Neural cell (in vitro differentiated cells): ENCODE data around the gene RAD9A. TPM values are rescaled to one million over a fixed set of nuclear protein-coding genes. Genes with fewer than 3 reads are reported as not detected.

Experiments used
- H2AFZ ChIP-seq: fragments of 200-600, 300-800 bp; sonication (generic), shearing (Covaris generic); 2 replicates; pipeline ENCODE4 v1.6.0; 2014; ENCODE audit warnings: low read depth, mild to moderate bottlenecking, antibody characterized with exemption, low read length, moderate library complexity
- H3F3A ChIP-seq: fragments of 200-600 bp; shearing (Covaris generic); 2 replicates; pipeline ENCODE4 v1.6.1; 2016; ENCODE audit warnings: mild to moderate bottlenecking, moderate library complexity, mixed read lengths, antibody characterized with exemption, low read length; ENCODE audit not compliant: insufficient read depth, poor library complexity, severe bottlenecking
- H3K27ac ChIP-seq: fragments of 200-600, 300-800 bp; sonication (generic), shearing (Covaris generic); 2 replicates; pipeline ENCODE4 v1.5.1; 2014; ENCODE audit warnings: mild to moderate bottlenecking, low read length, moderate library complexity
- H3K27me3 ChIP-seq: fragments of 300-800, 200-600 bp; sonication (generic), shearing (Covaris generic); 2 replicates; pipeline ENCODE4 v1.6.0; 2014; ENCODE audit warnings: mild to moderate bottlenecking, low read depth, low read length, moderate library complexity; ENCODE audit not compliant: insufficient read depth
- H3K36me3 ChIP-seq: fragments of 300-800, 200-600 bp; sonication (generic), shearing (Covaris generic); 2 replicates; pipeline ENCODE4 v1.5.1; 2014; ENCODE audit warnings: mild to moderate bottlenecking, antibody characterized with exemption, low read length, moderate library complexity; ENCODE audit not compliant: insufficient read depth
- H3K4me2 ChIP-seq: fragments of 300-800, 200-600 bp; sonication (generic), shearing (Covaris generic); 2 replicates; pipeline ENCODE4 v1.6.0; 2014; ENCODE audit warnings: mild to moderate bottlenecking, low read length
- H3K4me3 ChIP-seq: fragments of 300-800, 200-600 bp; sonication (generic), shearing (Covaris generic); 2 replicates; pipeline ENCODE4 v1.5.1; 2014; ENCODE audit warnings: mild to moderate bottlenecking, low read length, moderate library complexity
- H3K79me2 ChIP-seq: fragments of 200-600 bp; shearing (Covaris generic); replicated peaks from 2 replicates; pipeline ENCODE4 v1.6.0; 2014; ENCODE audit warnings: mild to moderate bottlenecking, low read length, moderate library complexity; ENCODE audit not compliant: insufficient read depth
- H3K9ac ChIP-seq: fragments of 300-800, 200-600 bp; sonication (generic), shearing (Covaris generic); 2 replicates; pipeline ENCODE4 v1.6.1; 2016; ENCODE audit warnings: mild to moderate bottlenecking, low read length, mixed read lengths
- H3K9me2 ChIP-seq: fragments of 200-600 bp; shearing (Covaris generic); 2 replicates; pipeline ENCODE4 v1.6.1; 2016; ENCODE audit warnings: mild to moderate bottlenecking, low read length, mixed read lengths; ENCODE audit not compliant: insufficient read depth
- H3K9me3 ChIP-seq: fragments of 200-600, 300-800 bp; sonication (generic), shearing (Covaris generic); 2 replicates; pipeline ENCODE4 v1.6.1; 2016; ENCODE audit warnings: mild to moderate bottlenecking, mixed run types, low read length, moderate library complexity, mixed read lengths
- H4K20me1 ChIP-seq: fragments of 200-600 bp; shearing (Covaris generic); 2 replicates; pipeline ENCODE4 v1.6.1; 2016; ENCODE audit warnings: mild to moderate bottlenecking, mixed run types; ENCODE audit not compliant: insufficient read depth
- EP300 ChIP-seq: fragments of 450-650 bp; conservative IDR thresholded peaks from 2 replicates; pipeline ENCODE4 v1.6.1; 2014; ENCODE audit warnings: antibody characterized with exemption, mild to moderate bottlenecking, moderate library complexity; ENCODE audit not compliant: poor library complexity, severe bottlenecking
- EZH2 ChIP-seq: fragments of 200-600, 300-800 bp; shearing (Covaris generic), sonication (generic); IDR thresholded peaks from 2 replicates; pipeline ENCODE4 v1.6.1; 2014; ENCODE audit warnings: antibody characterized with exemption, low read length, borderline replicate concordance, mild to moderate bottlenecking; ENCODE audit not compliant: insufficient read depth, poor library complexity, severe bottlenecking
- MXI1 ChIP-seq: fragments of 450-650 bp; conservative IDR thresholded peaks from 2 replicates; pipeline ENCODE4 v1.6.1; 2014; ENCODE audit warnings: antibody characterized with exemption, mild to moderate bottlenecking; ENCODE audit not compliant: poor library complexity, severe bottlenecking
- POLR2AphosphoS5 ChIP-seq: IDR thresholded peaks from 2 replicates; pipeline ENCODE4 v1.6.1; 2012
- RAD21 ChIP-seq: fragments of 450-650 bp; conservative IDR thresholded peaks from 2 replicates; pipeline ENCODE4 v1.6.1; 2014; ENCODE audit warnings: antibody characterized with exemption, mild to moderate bottlenecking, moderate library complexity
- SMC3 ChIP-seq: fragments of 450-650 bp; conservative IDR thresholded peaks from 2 replicates; pipeline ENCODE4 v1.6.1; 2014; ENCODE audit warnings: antibody characterized with exemption, mild to moderate bottlenecking, moderate library complexity; ENCODE audit not compliant: poor library complexity
- TAF1 ChIP-seq: IDR thresholded peaks from 2 replicates; pipeline ENCODE4 v1.6.1; 2012; ENCODE audit warnings: low read depth
- polyA plus RNA-seq: library from polyadenylated mRNA; depleted of rRNA; stranded (reverse); fragments of >200 nt; gene quantifications from 2 replicates; pipeline ENCODE4 v1.2.3, GENCODE V29; 2014
- TF ChIP-seq, protein P1 (sequence below): IDR thresholded peaks from 2 replicates; pipeline ENCODE4 v1.6.1; 2012; ENCODE audit warnings: borderline replicate concordance
- TF ChIP-seq, protein P2 (sequence below): fragments of 450-650 bp; IDR thresholded peaks from 2 replicates; pipeline ENCODE4 v1.5.1; 2014; ENCODE audit warnings: antibody characterized with exemption, mild to moderate bottlenecking, moderate library complexity; ENCODE audit not compliant: poor library complexity, severe bottlenecking

RAD9A gene
- polyA plus RNA-seq, 1 donor from 2014 or later = 59.6 TPM

DNA sequence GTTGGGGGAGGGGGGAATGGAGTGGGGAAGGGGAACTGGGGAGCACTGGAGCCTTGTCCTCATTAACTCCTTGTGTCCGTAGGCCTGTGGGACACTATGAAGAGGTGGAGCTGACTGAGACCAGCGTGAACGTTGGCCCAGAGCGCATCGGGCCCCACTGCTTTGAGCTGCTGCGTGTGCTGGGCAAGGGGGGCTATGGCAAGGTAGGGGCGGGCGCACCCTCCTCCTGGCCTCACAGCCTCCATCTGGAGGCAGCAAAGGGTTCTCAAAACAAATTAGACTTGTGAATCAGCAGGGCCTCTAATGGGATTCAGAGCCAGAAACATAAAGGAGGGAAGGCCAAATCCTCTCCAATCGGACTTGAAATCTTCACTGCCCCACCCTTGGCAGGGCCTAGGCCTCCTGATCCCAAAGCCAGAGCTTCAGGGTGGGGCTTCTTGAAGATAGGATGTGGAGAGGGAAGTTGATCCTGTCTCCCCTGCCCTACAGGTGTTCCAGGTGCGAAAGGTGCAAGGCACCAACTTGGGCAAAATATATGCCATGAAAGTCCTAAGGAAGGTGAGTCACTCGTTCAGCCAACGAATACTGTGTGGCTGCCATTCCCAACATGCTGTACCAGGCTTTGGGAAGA, 37.4 kb downstream of the RAD9A start:
- H3K9me2 ChIP-seq = no peaks in the 10 kb centered on the region
- H3K4me3 ChIP-seq = peak overlapping the region; percentile 98
- H3K27ac ChIP-seq = peak overlapping the region; percentile 84
- no peaks in the 10 kb centered on the region for H4K20me1 ChIP-seq
- peak overlapping the region; percentile 100 for H3K4me2 ChIP-seq
- peaks cover 9% of the 10 kb centered on the region for H3K79me2 ChIP-seq
- TF ChIP-seq MXI1 (no peak), RAD21 (no peak), TAF1 (no peak), EZH2 (no peak), EP300 (no peak)
- H3K27me3 ChIP-seq = no peaks in the 10 kb centered on the region
- no peaks in the 10 kb centered on the region for H3K36me3 ChIP-seq
- no peaks in the 10 kb centered on the region for H3K9me3 ChIP-seq
- H3K9ac ChIP-seq = peak overlapping the region; percentile 97
- no peaks in the 10 kb centered on the region for H3F3A ChIP-seq
- peak overlapping the region; percentile 60 for H2AFZ ChIP-seq

DNA sequence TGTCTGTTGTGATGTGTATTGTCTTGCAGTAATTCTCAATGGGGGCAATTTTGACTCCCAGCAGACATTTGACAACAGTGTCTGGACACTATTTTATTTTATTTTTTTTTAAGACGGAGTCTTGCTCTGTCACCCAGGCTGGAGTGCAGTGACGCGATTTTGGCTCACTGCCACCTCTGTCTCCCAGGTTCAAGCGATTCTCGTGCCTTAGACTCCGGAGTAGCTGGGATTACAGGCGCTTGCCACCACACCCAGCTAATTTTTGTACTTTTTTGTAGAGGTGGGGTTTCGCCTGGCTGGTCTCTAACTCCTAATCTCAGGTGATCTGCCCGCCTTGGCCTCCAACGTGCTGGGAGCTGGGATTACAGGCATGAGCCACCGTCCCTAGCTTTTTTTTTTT, 37.9 kb downstream of the RAD9A start:
- Histone ChIP-seq H3K4me2 (no peak overlapping the region), H3K79me2 (peaks cover 9% of the 10 kb centered on the region), H3K36me3 (no peaks in the 10 kb centered on the region), H3K9me2 (no peaks in the 10 kb centered on the region), H4K20me1 (no peaks in the 10 kb centered on the region), H3K9ac (no peak overlapping the region), H3K27me3 (no peaks in the 10 kb centered on the region), H3K27ac (no peak overlapping the region), H3K4me3 (peak overlapping the region; percentile 98), H3K9me3 (no peaks in the 10 kb centered on the region), H2AFZ (no peak overlapping the region), H3F3A (no peaks in the 10 kb centered on the region)
- TF ChIP-seq MXI1 = no peak
- TF ChIP-seq POLR2AphosphoS5 = no peak
- no peak for TF ChIP-seq EP300
- no peak for TF ChIP-seq SMC3
- TF ChIP-seq EZH2 = no peak
- TF ChIP-seq, protein P1, sequence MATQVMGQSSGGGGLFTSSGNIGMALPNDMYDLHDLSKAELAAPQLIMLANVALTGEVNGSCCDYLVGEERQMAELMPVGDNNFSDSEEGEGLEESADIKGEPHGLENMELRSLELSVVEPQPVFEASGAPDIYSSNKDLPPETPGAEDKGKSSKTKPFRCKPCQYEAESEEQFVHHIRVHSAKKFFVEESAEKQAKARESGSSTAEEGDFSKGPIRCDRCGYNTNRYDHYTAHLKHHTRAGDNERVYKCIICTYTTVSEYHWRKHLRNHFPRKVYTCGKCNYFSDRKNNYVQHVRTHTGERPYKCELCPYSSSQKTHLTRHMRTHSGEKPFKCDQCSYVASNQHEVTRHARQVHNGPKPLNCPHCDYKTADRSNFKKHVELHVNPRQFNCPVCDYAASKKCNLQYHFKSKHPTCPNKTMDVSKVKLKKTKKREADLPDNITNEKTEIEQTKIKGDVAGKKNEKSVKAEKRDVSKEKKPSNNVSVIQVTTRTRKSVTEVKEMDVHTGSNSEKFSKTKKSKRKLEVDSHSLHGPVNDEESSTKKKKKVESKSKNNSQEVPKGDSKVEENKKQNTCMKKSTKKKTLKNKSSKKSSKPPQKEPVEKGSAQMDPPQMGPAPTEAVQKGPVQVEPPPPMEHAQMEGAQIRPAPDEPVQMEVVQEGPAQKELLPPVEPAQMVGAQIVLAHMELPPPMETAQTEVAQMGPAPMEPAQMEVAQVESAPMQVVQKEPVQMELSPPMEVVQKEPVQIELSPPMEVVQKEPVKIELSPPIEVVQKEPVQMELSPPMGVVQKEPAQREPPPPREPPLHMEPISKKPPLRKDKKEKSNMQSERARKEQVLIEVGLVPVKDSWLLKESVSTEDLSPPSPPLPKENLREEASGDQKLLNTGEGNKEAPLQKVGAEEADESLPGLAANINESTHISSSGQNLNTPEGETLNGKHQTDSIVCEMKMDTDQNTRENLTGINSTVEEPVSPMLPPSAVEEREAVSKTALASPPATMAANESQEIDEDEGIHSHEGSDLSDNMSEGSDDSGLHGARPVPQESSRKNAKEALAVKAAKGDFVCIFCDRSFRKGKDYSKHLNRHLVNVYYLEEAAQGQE = no peak
- TF ChIP-seq RAD21 = no peak
- TF ChIP-seq, protein P2, sequence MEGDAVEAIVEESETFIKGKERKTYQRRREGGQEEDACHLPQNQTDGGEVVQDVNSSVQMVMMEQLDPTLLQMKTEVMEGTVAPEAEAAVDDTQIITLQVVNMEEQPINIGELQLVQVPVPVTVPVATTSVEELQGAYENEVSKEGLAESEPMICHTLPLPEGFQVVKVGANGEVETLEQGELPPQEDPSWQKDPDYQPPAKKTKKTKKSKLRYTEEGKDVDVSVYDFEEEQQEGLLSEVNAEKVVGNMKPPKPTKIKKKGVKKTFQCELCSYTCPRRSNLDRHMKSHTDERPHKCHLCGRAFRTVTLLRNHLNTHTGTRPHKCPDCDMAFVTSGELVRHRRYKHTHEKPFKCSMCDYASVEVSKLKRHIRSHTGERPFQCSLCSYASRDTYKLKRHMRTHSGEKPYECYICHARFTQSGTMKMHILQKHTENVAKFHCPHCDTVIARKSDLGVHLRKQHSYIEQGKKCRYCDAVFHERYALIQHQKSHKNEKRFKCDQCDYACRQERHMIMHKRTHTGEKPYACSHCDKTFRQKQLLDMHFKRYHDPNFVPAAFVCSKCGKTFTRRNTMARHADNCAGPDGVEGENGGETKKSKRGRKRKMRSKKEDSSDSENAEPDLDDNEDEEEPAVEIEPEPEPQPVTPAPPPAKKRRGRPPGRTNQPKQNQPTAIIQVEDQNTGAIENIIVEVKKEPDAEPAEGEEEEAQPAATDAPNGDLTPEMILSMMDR = no peak
- no peak for TF ChIP-seq TAF1
